Measurements from ENCODE around the gene RHBDL3. TPM values are rescaled to one million over a fixed set of nuclear protein-coding genes. Genes with fewer than 3 reads are reported as not detected.

The RHBDL3 gene
- total RNA-seq, 1 donor from 2014 or later: 124 TPM

- peak overlapping the region; percentile 98 for H3K27ac Mint-ChIP-seq (ENCODE audit: unreplicated experiment)
- peaks cover 4% of the 10 kb centered on the region for H3K36me3 Mint-ChIP-seq (ENCODE audit: unreplicated experiment)
- DNase-seq: no peak
- H3K9me3 Mint-ChIP-seq (ENCODE audit: unreplicated experiment): peaks cover 20% of the 10 kb centered on the region
- no peak for TF ChIP-seq CTCF (IDR thresholded peaks at IDR 0.05; ENCODE audit: partially characterized antibody, unreplicated experiment)
- H3K27me3 Mint-ChIP-seq (ENCODE audit: unreplicated experiment): peaks cover 10% of the 10 kb centered on the region
- peak overlapping the region; percentile 69 for H3K4me3 Mint-ChIP-seq (ENCODE audit: unreplicated experiment)
- peaks cover 63% of the 10 kb centered on the region for H3K4me1 Mint-ChIP-seq (ENCODE audit: low read depth, unreplicated experiment)
Observed at GRCh38 chr17:32276171-32276601, 10.6 kb downstream of the RHBDL3 start.

GRCh38 chr17:32277284-32277683 is 11.7 kb downstream of the RHBDL3 start:
- peaks cover 18% of the 10 kb centered on the region for H3K9me3 Mint-ChIP-seq (ENCODE audit: unreplicated experiment)
- peaks cover 61% of the 10 kb centered on the region for H3K4me1 Mint-ChIP-seq (ENCODE audit: low read depth, unreplicated experiment)
- TF ChIP-seq CTCF (IDR thresholded peaks at IDR 0.05; ENCODE audit: partially characterized antibody, unreplicated experiment): no peak
- H3K27ac Mint-ChIP-seq (ENCODE audit: unreplicated experiment): peak overlapping the region; percentile 84
- peaks cover 10% of the 10 kb centered on the region for H3K27me3 Mint-ChIP-seq (ENCODE audit: unreplicated experiment)
- no peak overlapping the region for H3K4me3 Mint-ChIP-seq (ENCODE audit: unreplicated experiment)
- no peak for DNase-seq
- H3K36me3 Mint-ChIP-seq (ENCODE audit: unreplicated experiment): peaks cover 4% of the 10 kb centered on the region

GRCh38 chr17:32278815-32279214 is 13.2 kb downstream of the RHBDL3 start:
- Mint-ChIP-seq H3K36me3 (ENCODE audit: unreplicated experiment) (peaks cover 4% of the 10 kb centered on the region), H3K4me1 (ENCODE audit: low read depth, unreplicated experiment) (peaks cover 61% of the 10 kb centered on the region), H3K4me3 (ENCODE audit: unreplicated experiment) (no peak overlapping the region), H3K27me3 (ENCODE audit: unreplicated experiment) (peaks cover 10% of the 10 kb centered on the region), H3K27ac (ENCODE audit: unreplicated experiment) (no peak overlapping the region), H3K9me3 (ENCODE audit: unreplicated experiment) (peaks cover 18% of the 10 kb centered on the region)
- TF ChIP-seq CTCF (IDR thresholded peaks at IDR 0.05; ENCODE audit: partially characterized antibody, unreplicated experiment): no peak
- DNase-seq: no peak

- peak; percentile 46 for DNase-seq
- peak overlapping the region; percentile 57 for H3K4me3 Mint-ChIP-seq (ENCODE audit: unreplicated experiment)
- peaks cover 10% of the 10 kb centered on the region for H3K27me3 Mint-ChIP-seq (ENCODE audit: unreplicated experiment)
- peaks cover 14% of the 10 kb centered on the region for H3K9me3 Mint-ChIP-seq (ENCODE audit: unreplicated experiment)
- peak overlapping the region; percentile 85 for H3K27ac Mint-ChIP-seq (ENCODE audit: unreplicated experiment)
- H3K4me1 Mint-ChIP-seq (ENCODE audit: low read depth, unreplicated experiment): peaks cover 55% of the 10 kb centered on the region
- H3K36me3 Mint-ChIP-seq (ENCODE audit: unreplicated experiment): peaks cover 4% of the 10 kb centered on the region
- no peak for TF ChIP-seq CTCF (IDR thresholded peaks at IDR 0.05; ENCODE audit: partially characterized antibody, unreplicated experiment)
Observed at GRCh38 chr17:32279891-32280716, 14.5 kb downstream of the RHBDL3 start.

GRCh38 chr17:32281011-32281451 is 15.4 kb downstream of the RHBDL3 start:
- Mint-ChIP-seq H3K27ac (ENCODE audit: unreplicated experiment) (peak overlapping the region; percentile 85), H3K36me3 (ENCODE audit: unreplicated experiment) (peaks cover 4% of the 10 kb centered on the region), H3K4me1 (ENCODE audit: low read depth, unreplicated experiment) (peaks cover 49% of the 10 kb centered on the region), H3K27me3 (ENCODE audit: unreplicated experiment) (peaks cover 6% of the 10 kb centered on the region), H3K4me3 (ENCODE audit: unreplicated experiment) (no peak overlapping the region), H3K9me3 (ENCODE audit: unreplicated experiment) (peaks cover 11% of the 10 kb centered on the region)
- DNase-seq: peak; percentile 53
- no peak for TF ChIP-seq CTCF (IDR thresholded peaks at IDR 0.05; ENCODE audit: partially characterized antibody, unreplicated experiment)

Data from glutamatergic neuron (in vitro differentiated cells).